Progenitor cell of endocrine pancreas (in vitro differentiated cells): Measurements from ENCODE around the gene RAP1GAP2. TPM values are rescaled to one million over a fixed set of nuclear protein-coding genes. Genes with fewer than 3 reads are reported as not detected.
A peak's percentile ranks its signal among the peaks of the same experiment; 100 is the strongest.
"Not testable (repeated sequence)": the region's sequence is repeated elsewhere in the genome, so short reads cannot be mapped to it uniquely, and the experiment has no call there.

Source experiments
- DNase-seq: peaks from one replicate; pipeline ENCODE4 v3.0.0; 2021; ENCODE audit warnings: low spot score; ENCODE audit not compliant: unreplicated experiment
- H3K27ac Mint-ChIP-seq: 2 replicates; pipeline ENCODE4 v1.8.0; 2021; ENCODE audit warnings: mild to moderate bottlenecking, moderate library complexity, mixed read lengths
- H3K27me3 Mint-ChIP-seq: 2 replicates; pipeline ENCODE4 v1.8.0; 2021; ENCODE audit warnings: mixed read lengths
- H3K36me3 Mint-ChIP-seq: 2 replicates; pipeline ENCODE4 v1.8.0; 2022; ENCODE audit warnings: mixed read lengths; ENCODE audit not compliant: insufficient read depth
- H3K4me1 Mint-ChIP-seq: 2 replicates; pipeline ENCODE4 v1.8.0; 2021; ENCODE audit warnings: low read depth, mixed read lengths
- H3K4me3 Mint-ChIP-seq: 2 replicates; pipeline ENCODE4 v1.8.0; 2021; ENCODE audit warnings: low read depth, mild to moderate bottlenecking, moderate library complexity, mixed read lengths
- H3K9me3 Mint-ChIP-seq: 2 replicates; pipeline ENCODE4 v1.8.0; 2021; ENCODE audit warnings: low read depth, mixed read lengths
- total RNA-seq: library from RNA; stranded (reverse); gene quantifications from 2 replicates; pipeline ENCODE4 v1.2.1, GENCODE V29; 2021
- TF ChIP-seq, protein P1 (sequence below): fragments of 200-600 bp; sonication (generic); IDR thresholded peaks from one replicate; pipeline ENCODE4 v1.5.0; 2021; ENCODE audit warnings: antibody characterized with exemption, mild to moderate bottlenecking; ENCODE audit not compliant: unreplicated experiment

RAP1GAP2 gene
- total RNA-seq, 1 donor from 2014 or later: 116 TPM

DNA sequence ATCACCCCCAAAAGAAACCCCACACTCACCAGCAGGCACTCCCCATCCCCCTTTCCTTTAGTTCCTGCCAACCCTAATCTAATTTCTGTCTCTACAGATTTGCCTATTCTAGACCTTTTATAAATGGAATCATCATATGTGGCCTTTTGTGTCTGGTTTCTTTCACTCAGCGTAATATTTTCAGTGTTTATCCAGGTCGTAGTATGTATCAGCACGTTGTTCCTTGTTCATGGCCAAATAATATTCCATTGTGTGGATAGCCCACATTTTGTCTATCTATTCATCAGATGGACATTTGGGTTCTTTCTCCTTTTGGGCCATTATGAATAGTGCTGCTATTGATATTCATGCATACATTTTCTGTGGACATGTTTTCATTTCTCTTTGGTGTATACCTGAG is 193.6 kb downstream of the RAP1GAP2 start:
- TF ChIP-seq, protein P1, sequence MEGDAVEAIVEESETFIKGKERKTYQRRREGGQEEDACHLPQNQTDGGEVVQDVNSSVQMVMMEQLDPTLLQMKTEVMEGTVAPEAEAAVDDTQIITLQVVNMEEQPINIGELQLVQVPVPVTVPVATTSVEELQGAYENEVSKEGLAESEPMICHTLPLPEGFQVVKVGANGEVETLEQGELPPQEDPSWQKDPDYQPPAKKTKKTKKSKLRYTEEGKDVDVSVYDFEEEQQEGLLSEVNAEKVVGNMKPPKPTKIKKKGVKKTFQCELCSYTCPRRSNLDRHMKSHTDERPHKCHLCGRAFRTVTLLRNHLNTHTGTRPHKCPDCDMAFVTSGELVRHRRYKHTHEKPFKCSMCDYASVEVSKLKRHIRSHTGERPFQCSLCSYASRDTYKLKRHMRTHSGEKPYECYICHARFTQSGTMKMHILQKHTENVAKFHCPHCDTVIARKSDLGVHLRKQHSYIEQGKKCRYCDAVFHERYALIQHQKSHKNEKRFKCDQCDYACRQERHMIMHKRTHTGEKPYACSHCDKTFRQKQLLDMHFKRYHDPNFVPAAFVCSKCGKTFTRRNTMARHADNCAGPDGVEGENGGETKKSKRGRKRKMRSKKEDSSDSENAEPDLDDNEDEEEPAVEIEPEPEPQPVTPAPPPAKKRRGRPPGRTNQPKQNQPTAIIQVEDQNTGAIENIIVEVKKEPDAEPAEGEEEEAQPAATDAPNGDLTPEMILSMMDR: no peak
- H3K27ac Mint-ChIP-seq: peak overlapping the region; percentile 54

DNA sequence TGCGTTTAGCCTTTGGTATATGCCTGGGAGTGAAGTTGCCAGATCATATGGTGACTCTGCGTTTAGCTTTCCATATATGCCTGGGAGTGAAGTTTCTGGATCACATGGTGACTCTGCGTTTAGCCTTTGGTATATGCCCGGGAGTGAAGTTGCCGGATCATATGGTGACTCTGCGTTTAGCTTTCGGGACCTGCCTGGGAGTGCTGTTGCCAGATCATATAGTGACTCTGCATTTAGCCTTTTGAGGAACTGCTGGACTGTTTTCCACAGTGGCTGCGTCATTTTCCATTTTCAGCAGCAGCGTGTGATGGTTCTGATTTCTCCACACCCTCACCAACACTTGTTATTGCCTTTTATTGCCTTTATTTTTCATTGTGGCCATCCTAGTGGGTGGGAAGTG is 194.2 kb downstream of the RAP1GAP2 start:
- no peak overlapping the region for H3K4me3 Mint-ChIP-seq
- TF ChIP-seq, protein P1: no peak

More for the DNA sequence above, 193.6 kb downstream of the RAP1GAP2 start:
- no peak for DNase-seq
- H3K4me1 Mint-ChIP-seq: no peaks in the 10 kb centered on the region
- no peak overlapping the region for H3K4me3 Mint-ChIP-seq
- no peaks in the 10 kb centered on the region for H3K27me3 Mint-ChIP-seq
- H3K36me3 Mint-ChIP-seq: peaks cover 34% of the 10 kb centered on the region
- H3K9me3 Mint-ChIP-seq: no peaks in the 10 kb centered on the region

DNA sequence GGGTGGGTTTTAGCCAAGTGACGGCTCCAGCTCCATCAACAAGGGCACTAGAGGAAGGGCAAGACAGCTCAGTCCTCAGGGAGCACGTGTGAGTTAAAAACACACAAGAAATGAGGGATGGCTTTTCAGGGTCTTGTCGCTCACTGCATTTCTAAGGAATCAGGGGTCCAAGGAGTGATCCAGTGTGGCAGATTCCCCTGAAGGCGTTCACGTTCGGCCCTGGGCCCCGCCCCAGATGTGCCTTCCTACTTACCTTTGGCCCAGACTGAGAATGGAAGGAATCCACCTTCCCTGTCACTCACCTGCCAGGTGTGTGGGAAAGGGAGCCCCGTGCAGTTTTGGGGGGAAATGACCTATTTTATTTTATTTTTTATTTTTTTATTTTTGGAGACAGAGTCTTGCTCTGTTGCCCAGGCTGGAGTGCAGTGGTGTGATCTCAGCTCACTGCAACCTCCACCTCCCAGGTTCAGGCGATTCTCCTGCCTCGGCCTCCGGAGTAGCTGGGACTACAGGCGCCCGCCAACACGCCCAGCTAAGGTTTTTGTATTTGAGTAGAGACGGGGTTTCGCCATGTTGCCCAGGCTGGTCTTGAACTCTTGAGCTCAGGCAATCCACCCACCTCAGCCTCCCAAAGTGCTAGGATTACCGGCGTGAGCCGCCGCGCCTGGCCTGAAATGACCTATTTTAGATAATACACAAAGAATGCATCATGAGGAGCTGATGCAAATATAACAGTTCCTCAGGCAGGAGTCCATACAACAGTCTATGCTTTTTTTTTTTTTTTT is 195.3 kb downstream of the RAP1GAP2 start:
- peaks cover 28% of the 10 kb centered on the region for H3K36me3 Mint-ChIP-seq
- not testable (repeated sequence) for H3K27ac Mint-ChIP-seq, H3K4me1 Mint-ChIP-seq, H3K4me3 Mint-ChIP-seq, H3K9me3 Mint-ChIP-seq, DNase-seq, H3K27me3 Mint-ChIP-seq

More for the DNA sequence above, 194.2 kb downstream of the RAP1GAP2 start:
- peaks cover 4% of the 10 kb centered on the region for H3K4me1 Mint-ChIP-seq
- no peaks in the 10 kb centered on the region for H3K9me3 Mint-ChIP-seq
- H3K27me3 Mint-ChIP-seq: no peaks in the 10 kb centered on the region
- H3K27ac Mint-ChIP-seq: no peak overlapping the region
- DNase-seq: no peak
- H3K36me3 Mint-ChIP-seq: peaks cover 33% of the 10 kb centered on the region

DNA sequence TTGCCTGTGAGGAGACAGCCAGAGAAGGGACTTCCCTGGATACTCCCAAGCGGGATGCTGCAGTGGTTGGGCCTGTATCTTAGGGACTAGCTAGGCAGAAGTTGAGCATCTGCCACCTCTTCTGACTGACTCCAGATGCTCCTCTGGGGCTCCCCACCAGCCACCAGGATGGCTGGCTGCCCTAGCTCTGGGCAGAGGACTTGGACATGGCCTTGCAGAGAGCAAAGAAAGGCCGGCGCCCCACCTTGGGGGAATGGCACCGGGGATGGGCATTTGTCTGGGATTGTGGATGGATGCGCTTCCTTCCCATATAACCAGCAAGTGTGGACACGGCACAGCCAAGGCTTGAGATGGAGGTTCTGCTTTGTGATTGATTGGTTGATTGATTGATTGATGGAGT is 198.2 kb downstream of the RAP1GAP2 start:
- H3K4me1 Mint-ChIP-seq: peaks cover 16% of the 10 kb centered on the region
- H3K9me3 Mint-ChIP-seq: no peaks in the 10 kb centered on the region
- TF ChIP-seq, protein P1: no peak
- no peaks in the 10 kb centered on the region for H3K27me3 Mint-ChIP-seq
- no peak for DNase-seq
- peak overlapping the region; percentile 56 for H3K27ac Mint-ChIP-seq
- no peak overlapping the region for H3K4me3 Mint-ChIP-seq
- H3K36me3 Mint-ChIP-seq: peaks cover 30% of the 10 kb centered on the region

DNA sequence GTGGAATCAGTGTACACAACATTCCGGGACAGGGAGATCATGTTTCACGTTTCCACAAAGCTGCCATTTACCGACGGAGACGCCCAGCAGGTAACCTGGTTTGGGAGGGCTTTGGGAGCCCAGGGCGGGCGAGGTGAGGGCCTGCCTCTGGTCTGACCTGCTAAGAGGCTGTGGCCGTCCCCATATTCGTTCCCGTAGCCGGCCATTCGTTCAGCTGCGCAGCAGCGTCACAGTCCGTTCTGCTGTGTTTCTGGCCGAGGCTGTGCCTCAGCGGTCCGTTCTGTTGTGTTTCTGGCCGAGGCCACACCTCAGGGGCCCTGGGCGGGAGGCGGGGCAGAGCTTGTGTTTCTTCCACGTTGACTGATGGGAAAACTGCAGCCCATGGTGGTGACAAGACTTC is 199.1 kb downstream of the RAP1GAP2 start:
- Mint-ChIP-seq H3K4me1 (peaks cover 16% of the 10 kb centered on the region), H3K9me3 (no peaks in the 10 kb centered on the region), H3K36me3 (peaks cover 21% of the 10 kb centered on the region), H3K27ac (peak overlapping the region; percentile 79), H3K4me3 (no peak overlapping the region), H3K27me3 (no peaks in the 10 kb centered on the region)
- TF ChIP-seq, protein P1: no peak
- DNase-seq: no peak
